ENCODE data around the gene GLIPR1.

The GLIPR1 gene

DNA sequence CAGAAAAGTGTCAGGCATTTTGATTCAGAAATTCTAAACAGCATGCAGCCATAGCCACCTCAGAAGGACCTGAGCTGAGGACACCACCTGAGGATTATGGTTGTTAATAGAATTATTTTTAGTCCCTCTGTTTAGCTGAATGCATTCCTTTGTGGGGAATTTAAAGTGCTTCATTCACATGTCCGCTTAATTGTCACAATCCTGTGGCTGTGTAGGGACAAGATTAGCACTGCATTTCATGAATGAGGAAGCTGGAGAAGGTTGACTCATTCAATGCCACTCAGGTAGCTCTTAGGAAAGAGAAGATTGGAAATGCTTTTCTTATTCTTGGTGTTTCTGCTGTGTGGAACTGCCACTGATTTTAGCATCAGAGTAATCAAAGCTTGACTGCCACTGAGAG lies 72.8 kb downstream of the GLIPR1 start:
- TF ChIP-seq, protein P1, sequence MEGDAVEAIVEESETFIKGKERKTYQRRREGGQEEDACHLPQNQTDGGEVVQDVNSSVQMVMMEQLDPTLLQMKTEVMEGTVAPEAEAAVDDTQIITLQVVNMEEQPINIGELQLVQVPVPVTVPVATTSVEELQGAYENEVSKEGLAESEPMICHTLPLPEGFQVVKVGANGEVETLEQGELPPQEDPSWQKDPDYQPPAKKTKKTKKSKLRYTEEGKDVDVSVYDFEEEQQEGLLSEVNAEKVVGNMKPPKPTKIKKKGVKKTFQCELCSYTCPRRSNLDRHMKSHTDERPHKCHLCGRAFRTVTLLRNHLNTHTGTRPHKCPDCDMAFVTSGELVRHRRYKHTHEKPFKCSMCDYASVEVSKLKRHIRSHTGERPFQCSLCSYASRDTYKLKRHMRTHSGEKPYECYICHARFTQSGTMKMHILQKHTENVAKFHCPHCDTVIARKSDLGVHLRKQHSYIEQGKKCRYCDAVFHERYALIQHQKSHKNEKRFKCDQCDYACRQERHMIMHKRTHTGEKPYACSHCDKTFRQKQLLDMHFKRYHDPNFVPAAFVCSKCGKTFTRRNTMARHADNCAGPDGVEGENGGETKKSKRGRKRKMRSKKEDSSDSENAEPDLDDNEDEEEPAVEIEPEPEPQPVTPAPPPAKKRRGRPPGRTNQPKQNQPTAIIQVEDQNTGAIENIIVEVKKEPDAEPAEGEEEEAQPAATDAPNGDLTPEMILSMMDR (IDR thresholded peaks at IDR 0.05) = no peak
- DNase-seq (ENCODE audit: low spot score) = no peak
- H3K27ac ChIP-seq = no peak overlapping the region
- H3K4me3 ChIP-seq = no peak overlapping the region

Measured in coronary artery (tissue), 2 donors.